Choroid plexus epithelial cell (primary cell): Measurements from ENCODE around the gene PIR.

Experiments
- DNase-seq: peaks from one replicate; pipeline ENCODE4 v3.0.0-alpha.2; 2010; ENCODE audit warnings: low read depth
- H3K4me3 ChIP-seq: 2 replicates; pipeline ENCODE4 v1.5.1; 2011; ENCODE audit warnings: low read depth, mild to moderate bottlenecking, control low read depth, low read length, moderate library complexity
- TF ChIP-seq, protein P1 (sequence below): conservative IDR thresholded peaks from 2 replicates; pipeline ENCODE4 v1.5.1; 2011; ENCODE audit warnings: low read depth, mild to moderate bottlenecking, control low read depth, inconsistent platforms, low read length, moderate library complexity

PIR gene

DNA sequence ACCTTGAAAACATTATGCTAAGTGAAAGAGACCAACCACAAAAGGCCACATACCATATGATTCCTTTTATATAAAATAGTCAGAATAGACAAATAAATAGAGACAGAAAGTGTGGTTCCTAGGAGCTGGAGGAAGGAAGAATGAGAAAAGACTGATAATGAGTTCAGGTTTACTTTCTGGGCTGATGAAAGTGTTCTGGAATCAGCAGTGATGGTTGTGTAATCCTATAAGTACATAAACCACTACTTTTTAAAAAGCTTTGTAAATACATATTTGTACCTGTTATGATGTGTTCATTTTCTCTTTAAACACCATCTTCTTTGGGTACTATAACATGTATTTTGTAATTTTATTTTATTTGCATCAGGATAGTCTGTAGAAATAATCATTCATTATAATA is 20.6 kb downstream of the PIR start:
- TF ChIP-seq, protein P1, sequence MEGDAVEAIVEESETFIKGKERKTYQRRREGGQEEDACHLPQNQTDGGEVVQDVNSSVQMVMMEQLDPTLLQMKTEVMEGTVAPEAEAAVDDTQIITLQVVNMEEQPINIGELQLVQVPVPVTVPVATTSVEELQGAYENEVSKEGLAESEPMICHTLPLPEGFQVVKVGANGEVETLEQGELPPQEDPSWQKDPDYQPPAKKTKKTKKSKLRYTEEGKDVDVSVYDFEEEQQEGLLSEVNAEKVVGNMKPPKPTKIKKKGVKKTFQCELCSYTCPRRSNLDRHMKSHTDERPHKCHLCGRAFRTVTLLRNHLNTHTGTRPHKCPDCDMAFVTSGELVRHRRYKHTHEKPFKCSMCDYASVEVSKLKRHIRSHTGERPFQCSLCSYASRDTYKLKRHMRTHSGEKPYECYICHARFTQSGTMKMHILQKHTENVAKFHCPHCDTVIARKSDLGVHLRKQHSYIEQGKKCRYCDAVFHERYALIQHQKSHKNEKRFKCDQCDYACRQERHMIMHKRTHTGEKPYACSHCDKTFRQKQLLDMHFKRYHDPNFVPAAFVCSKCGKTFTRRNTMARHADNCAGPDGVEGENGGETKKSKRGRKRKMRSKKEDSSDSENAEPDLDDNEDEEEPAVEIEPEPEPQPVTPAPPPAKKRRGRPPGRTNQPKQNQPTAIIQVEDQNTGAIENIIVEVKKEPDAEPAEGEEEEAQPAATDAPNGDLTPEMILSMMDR: no peak
- H3K4me3 ChIP-seq: no peak overlapping the region
- no peak for DNase-seq

DNA sequence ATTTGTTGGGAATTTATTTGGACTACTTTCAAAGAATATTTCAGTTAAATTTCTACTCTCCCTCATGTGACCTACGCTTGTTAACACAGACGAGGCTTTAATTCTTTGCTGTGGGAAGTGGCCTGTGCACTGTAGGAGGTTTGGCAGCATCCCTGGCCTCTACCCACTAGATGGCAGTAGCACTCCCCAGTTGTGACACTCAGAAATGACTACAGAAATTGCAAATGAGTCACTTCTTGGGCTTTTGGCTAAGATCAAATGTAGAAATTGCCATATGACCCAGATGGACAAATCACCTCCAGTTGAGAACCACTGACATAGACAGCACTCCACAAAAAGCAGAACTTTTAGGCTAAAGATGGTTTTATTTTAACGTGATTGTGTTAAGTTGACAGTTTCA is 22.1 kb downstream of the PIR start:
- DNase-seq: peak; percentile 72
- TF ChIP-seq, protein P1: peak; percentile 84
- no peak overlapping the region for H3K4me3 ChIP-seq

DNA sequence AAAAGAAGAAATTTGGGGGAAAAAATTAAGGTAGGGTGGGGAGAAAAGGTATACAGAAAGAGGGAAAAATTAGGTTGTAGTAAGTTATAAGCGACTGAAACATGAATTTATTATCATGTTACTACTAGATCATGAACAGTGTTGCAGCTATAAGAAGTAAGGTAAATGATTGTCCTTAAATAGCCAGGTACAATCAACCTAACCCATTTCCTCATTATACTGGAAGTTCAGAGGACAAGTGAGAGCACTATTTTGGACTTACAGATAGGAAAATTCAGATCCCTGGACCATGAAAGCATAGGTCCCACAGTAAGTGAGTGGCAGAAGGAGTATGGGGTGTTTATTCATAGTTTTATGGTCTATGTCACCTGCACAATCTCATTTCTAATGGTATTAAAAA is 23.5 kb downstream of the PIR start:
- no peak for DNase-seq
- no peak overlapping the region for H3K4me3 ChIP-seq
- TF ChIP-seq, protein P1: no peak

DNA sequence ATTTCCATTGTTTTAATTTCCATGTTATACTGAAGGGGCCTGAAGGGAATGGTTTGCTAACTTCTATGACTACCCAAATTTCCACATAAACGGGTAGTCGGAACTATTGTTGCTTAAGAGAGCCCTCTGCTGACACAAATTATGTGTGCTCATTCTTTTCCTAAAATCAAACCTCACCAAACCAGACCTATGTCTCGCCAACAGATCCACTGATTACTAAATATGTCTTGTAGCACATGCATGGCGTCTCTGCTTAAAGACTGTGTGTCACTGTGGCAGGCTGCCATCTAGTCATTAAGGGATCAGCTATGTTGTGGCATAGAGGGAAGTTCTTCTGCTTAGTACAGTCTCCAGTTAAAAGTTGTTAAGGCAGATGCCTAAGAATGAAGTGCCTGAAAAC is 25.1 kb downstream of the PIR start:
- TF ChIP-seq, protein P1: peak; percentile 51
- H3K4me3 ChIP-seq: no peak overlapping the region
- DNase-seq: peak; percentile 68

DNA sequence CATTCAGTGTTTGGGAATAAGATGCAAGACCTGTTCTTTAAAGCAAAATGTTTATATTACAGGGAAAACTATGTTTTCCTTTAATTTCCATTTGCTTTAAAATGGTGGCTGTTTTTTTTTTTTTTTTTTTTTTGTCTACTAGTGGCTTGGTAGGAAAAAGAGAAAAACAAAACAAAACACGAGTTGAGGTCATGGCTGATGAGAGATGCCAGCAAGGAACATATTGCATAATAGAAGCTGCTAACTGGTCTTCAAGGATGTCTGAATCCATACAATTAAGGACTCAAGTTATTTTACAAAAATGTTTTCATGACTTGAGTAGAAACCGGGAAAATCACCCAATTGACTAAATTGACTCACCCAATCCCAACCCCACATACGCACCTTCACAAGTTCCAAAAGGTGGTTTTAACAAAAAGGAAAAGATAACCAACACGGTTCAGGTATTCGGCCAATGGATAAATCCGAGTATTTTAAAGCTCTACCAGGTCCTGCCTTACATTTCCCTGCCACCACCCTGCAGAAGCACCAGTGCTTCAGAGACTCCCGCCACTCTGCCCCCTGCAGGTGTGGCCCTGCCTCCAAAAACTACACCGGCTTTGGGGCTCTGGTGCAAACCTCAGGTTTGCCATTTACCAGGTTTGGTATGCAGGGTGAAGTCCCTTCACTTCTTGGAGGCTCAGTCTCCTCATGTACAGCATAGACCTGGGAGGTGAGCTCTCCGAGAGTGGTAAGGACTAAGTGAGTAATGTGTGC is 27.1 kb downstream of the PIR start:
- TF ChIP-seq, protein P1: peak; percentile 30
- H3K4me3 ChIP-seq: no peak overlapping the region
- DNase-seq: peak; percentile 48

- H3K4me3 ChIP-seq: no peak overlapping the region
- no peak for DNase-seq
- TF ChIP-seq, protein P1: no peak
Measured at GRCh38 chrX:15465347-15465746, 27.8 kb downstream of the PIR start.

DNA sequence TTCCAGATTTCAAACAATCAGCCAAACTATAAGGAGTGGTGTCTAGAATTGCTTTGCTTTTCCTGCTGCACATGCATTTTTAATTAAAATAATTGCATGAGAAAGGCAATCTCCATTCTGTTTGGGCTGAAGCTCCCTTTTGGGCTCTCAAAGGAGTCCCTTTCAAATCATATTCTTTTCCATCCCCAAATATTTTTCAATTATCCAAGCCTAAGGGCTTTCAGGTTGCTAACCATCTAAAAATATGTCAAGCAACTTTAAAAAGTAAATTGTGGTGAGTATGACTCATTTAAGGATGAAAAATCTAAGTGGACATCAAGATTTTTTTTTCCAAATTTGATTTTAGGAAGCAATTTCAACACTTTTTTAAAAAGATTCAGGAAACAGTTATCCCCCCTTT is 28.4 kb downstream of the PIR start:
- H3K4me3 ChIP-seq: no peak overlapping the region
- DNase-seq: no peak
- TF ChIP-seq, protein P1: no peak
